ENCODE data around the gene PCDHGB1.
A peak's percentile ranks its signal among the peaks of the same experiment; 100 is the strongest.

GRCh38 chr5:141369994-141370848 is 20.3 kb downstream of the PCDHGB1 start, which contains the start of gene PCDHGB3:
- TF ChIP-seq, protein P1, sequence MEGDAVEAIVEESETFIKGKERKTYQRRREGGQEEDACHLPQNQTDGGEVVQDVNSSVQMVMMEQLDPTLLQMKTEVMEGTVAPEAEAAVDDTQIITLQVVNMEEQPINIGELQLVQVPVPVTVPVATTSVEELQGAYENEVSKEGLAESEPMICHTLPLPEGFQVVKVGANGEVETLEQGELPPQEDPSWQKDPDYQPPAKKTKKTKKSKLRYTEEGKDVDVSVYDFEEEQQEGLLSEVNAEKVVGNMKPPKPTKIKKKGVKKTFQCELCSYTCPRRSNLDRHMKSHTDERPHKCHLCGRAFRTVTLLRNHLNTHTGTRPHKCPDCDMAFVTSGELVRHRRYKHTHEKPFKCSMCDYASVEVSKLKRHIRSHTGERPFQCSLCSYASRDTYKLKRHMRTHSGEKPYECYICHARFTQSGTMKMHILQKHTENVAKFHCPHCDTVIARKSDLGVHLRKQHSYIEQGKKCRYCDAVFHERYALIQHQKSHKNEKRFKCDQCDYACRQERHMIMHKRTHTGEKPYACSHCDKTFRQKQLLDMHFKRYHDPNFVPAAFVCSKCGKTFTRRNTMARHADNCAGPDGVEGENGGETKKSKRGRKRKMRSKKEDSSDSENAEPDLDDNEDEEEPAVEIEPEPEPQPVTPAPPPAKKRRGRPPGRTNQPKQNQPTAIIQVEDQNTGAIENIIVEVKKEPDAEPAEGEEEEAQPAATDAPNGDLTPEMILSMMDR (conservative IDR thresholded peaks at IDR 0.05 in 1 of 2, IDR thresholded peaks at IDR 0.05 in 1 of 2; ENCODE audit: low read depth in 1 of 2, low read length in 2 of 2) = peak; percentile 44 to 47
- no peak for TF ChIP-seq EZH2 (IDR thresholded peaks at IDR 0.05; ENCODE audit: low read length, missing control alignments)
